Stimulated activated CD4-positive, alpha-beta T cell treated with anti-CD3 and anti-CD28 coated beads, Interleukin-15, amount 100 ng/mL, for 24 hours (primary cell): ENCODE data around the gene GAST.

Experiments used
- DNase-seq: peaks from one replicate; pipeline ENCODE4 v3.0.0-alpha.2; 2020

The GAST gene

GRCh38 chr17:41750862-41751261 lies 38.7 kb downstream of the GAST start:
- no peak for DNase-seq

GRCh38 chr17:41751288-41751687 lies 39.2 kb downstream of the GAST start:
- no peak for DNase-seq

DNA sequence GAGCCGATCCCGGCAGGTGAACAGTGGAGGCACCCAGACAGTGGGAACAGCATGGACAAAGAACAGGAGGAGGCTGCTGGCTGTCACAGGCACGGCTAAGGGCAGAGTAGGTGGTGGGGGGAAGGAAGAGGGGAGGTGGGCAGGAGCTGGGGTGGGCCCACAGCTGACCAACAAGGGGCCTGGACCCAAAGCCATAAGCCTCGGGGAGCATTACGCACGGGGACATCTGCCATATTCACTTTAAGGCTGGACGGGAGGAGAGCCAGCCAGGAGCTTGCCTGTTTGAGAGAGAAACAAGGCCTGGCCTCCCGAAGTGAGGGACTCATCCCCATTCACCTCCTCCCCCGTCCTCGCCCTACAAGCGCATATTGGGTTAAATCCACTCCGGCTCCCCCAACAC lies 41.9 kb downstream of the GAST start:
- DNase-seq: no peak

DNA sequence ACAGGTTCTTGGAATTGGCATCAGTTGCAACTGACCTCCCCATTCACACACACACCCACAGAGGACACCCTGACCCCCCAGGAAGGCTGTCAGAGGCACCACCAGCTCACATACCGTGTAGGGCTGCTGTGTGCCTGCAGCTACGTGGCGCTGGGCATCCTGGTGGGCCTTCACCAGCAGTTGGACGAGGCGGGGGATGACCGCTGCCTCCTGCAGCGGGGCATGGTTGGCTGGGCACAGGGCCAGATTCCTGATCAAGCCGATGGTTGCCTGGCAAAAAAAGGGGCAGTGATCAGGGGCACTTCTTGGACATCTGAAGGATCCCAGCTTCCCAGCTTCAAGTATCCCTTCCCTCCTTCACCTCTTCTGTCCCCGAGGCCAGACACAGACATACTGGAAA lies 46.5 kb downstream of the GAST start:
- no peak for DNase-seq

DNA sequence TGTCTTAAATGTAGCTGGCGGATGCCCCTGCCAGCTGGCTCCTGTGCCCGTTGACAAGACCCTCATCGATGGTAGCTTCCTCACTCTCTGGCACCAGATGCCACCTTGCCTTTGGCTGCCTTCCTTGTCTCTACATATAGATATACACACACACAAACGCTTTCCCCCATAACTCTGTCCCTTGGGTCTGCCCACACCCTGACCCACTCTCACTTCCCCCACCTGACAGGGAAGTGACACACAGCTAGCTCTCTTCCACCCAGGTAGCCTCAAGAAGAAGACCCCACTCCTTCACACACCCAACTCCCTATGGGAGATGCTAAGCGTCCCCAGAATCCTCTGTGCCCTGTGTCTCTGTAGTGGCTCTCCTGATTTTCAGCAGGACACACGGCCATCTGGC lies 48.7 kb downstream of the GAST start:
- no peak for DNase-seq

DNA sequence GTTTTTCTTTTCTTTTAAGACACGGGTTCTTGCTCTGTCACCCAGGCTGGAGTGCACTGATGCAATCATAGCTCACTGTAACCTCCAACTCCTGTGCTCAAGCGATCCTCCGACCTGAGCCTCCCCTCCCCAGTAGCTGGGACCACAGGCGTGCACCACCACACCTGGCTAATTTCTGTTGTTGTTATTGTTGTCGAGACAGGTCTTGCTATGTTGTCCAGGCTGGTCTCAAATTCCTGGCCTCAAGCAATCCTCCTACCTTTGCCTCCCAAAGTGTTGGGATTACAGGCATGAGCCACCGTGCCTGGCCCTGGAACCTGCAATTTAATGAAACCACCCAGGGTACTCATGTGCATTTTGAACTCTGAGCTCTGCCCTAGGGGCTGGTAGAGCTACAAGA lies 50.3 kb downstream of the GAST start:
- no peak for DNase-seq

DNA sequence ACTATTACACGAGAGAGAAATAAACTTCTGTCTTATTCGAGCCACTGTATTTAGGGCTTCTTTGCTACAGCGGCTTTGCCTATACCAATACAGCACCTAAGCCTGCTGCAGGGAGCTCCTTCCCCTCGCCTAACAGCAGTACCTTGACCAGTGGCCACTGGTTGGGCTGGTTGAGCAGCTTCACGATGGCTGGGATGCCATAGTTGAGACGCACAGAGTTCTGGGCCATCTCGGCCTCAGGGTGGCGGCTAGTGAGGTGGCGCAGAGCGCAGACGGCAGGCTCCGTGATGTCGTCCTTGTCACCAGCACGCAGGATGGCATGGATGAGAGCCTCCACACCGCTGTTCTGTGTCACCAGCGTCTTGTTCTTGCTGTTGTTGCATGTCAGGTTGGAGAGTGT lies 50.7 kb downstream of the GAST start:
- DNase-seq: no peak

GRCh38 chr17:41763327-41763726 lies 51.2 kb downstream of the GAST start:
- DNase-seq: no peak
